Measurements from ENCODE around the gene KRTAP5-11.

GRCh38 chr11:71581826-71582225, 849 bp downstream of the KRTAP5-11 start:
- TF ChIP-seq TAF1 (IDR thresholded peaks at IDR 0.05; ENCODE audit: borderline replicate concordance, insufficient read depth, low read length): no peak
- no peak for TF ChIP-seq SIN3A (IDR thresholded peaks at IDR 0.05; ENCODE audit: borderline replicate concordance, insufficient read depth, low read length)
- TF ChIP-seq POLR2AphosphoS5 (IDR thresholded peaks at IDR 0.05; ENCODE audit: low read depth, low read length): no peak
- no peak for TF ChIP-seq REST (IDR thresholded peaks at IDR 0.05; ENCODE audit: insufficient read depth in 1 of 2, low read depth in 2 of 2, low read length in 2 of 2)
- no peak for TF ChIP-seq FOXP2 (optimal IDR thresholded peaks at IDR 0.05; ENCODE audit: borderline replicate concordance, extremely low read depth, extremely low read length, insufficient read depth)
